Measurements from ENCODE around the gene SLC12A3.
"Not testable (repeated sequence)": the region's sequence is repeated elsewhere in the genome, so short reads cannot be mapped to it uniquely, and the experiment has no call there.

Gene SLC12A3

DNA sequence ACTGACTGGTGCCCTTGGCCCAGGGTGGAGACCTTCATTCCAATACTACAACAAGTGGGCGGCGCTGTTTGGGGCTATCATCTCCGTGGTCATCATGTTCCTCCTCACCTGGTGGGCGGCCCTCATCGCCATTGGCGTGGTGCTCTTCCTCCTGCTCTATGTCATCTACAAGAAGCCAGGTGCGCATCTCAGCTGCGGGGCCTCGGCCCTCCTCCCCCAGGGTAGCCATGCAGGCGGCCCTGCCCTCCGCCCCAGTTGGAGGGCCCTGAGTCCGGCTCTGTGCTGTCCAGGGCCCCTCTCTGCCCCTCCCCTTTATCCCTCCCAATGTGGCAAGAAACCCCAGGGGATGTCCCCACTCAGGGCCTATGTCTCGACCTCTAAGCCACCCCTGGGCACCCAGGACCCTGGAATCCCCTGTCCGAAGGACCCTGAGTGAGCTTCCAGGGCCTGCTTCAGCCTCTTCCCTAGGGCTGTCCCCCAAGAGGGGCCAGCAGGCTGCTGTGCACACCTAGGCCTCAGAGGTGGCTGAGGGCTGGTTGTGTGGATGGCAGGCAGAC, 19.1 kb downstream of the SLC12A3 start:
- no peak for DNase-seq (ENCODE audit: low read depth)
- no peak overlapping the region for H3K4me3 ChIP-seq (ENCODE audit: low read depth, low read length)

DNA sequence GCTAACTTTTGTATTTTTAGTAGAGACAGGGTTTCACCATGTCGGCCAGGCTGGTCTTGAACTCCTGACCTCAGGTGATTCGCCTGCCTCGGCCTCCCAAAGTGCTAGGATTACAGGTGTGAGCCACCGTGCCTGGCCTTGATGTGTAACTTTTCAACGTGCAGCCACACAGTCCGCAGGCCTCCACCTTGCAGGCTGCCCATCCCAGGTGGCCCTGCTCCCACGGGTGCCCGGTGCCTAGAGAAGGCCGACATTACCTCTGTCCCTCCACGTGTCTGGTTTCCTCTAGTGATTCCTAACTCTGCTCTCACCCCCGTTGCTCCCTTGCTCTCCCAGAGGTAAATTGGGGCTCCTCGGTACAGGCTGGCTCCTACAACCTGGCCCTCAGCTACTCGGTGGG, 19.9 kb downstream of the SLC12A3 start:
- not testable (repeated sequence) for DNase-seq (ENCODE audit: low read depth); H3K4me3 ChIP-seq (ENCODE audit: low read depth, low read length)

DNA sequence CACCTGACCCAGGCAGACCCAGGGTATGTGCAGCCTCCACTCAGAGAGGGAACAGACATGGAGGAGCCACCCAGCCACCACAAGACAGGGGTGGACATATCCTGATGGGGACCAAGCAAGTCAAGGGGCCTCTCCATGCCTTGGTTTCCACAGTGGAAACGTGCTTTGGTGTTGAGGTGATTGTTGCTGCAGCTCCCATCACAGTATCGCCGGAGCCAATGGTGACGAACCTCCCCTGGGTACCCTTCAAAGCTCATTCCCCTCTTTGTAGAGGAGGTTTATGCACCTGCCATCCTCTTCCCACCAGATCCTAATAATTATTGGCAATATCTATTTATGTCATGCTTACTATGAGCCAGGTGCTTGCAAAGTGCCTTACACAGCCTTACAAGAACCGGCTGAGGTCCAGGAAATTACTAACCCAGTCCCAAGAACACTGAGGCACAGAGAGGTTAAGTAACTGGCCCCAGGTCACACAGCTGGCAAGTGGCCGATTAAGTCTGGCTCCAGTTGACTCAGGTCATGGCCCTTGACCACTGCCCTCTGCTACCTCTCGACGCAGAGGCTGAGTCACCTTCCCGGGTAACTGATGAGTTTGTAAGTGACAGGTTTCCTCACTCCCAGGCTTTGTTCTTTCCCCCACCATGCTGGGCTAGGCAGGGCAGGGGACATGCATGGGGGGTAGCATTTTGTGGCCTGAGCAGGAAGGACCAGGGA, 20.6 kb downstream of the SLC12A3 start:
- no peak overlapping the region for H3K4me3 ChIP-seq (ENCODE audit: low read depth, low read length)
- DNase-seq (ENCODE audit: low read depth): no peak

DNA sequence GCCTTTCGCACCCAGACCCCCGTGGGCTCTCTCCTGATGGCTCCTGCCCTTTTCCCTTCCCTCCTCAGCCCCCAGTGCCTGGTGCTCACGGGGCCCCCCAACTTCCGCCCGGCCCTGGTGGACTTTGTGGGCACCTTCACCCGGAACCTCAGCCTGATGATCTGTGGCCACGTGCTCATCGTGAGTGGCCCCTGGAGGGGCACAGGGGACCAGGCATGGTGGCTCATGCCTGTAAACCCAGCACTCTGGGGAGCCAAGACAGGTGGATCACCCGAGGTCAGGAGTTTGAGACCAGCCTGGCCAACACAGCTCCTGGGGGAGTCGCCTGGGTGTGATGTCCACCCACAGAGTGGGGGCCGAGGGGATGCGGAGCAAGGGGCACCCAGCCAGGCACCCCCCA, 21.3 kb downstream of the SLC12A3 start:
- no peak overlapping the region for H3K4me3 ChIP-seq (ENCODE audit: low read depth, low read length)
- DNase-seq (ENCODE audit: low read depth): no peak

DNA sequence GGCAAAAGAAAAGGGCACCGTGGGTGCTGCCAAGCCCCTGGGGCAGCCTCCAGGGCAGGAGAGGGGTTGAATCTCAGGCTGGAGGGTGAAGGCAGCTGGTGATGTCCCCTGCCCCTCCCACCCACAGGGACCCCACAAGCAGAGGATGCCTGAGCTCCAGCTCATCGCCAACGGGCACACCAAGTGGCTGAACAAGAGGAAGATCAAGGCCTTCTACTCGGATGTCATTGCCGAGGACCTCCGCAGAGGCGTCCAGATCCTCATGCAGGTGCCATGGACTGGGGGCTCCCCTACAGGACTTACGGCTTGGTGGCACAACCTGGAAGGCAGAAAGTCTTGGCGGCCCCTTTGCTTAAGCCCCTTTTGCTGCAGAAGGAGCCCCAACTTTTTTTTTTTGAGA, 21.8 kb downstream of the SLC12A3 start:
- no peak overlapping the region for H3K4me3 ChIP-seq (ENCODE audit: low read depth, low read length)
- DNase-seq (ENCODE audit: low read depth): no peak

DNA sequence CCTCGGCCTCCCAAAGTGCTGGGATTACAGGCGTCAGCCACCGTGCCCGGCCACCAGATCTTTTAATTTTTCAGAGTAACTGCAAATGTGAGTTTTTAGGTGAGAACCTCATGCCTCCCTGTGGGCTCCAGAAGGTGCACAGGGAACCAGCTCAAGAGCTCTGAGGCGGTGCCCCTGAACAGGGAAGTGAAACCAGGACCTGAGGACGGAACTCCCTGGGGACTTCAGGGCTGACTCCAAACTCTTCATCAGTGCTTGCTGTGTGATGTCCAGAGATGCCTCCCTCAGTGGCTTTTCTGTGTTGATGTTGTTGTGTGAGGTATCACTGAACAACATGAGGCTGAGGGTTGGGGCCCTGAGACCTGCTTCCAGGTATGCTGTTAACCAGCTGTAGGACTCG, 23.8 kb downstream of the SLC12A3 start:
- no peak overlapping the region for H3K4me3 ChIP-seq (ENCODE audit: low read depth, low read length)
- DNase-seq (ENCODE audit: low read depth): no peak

DNA sequence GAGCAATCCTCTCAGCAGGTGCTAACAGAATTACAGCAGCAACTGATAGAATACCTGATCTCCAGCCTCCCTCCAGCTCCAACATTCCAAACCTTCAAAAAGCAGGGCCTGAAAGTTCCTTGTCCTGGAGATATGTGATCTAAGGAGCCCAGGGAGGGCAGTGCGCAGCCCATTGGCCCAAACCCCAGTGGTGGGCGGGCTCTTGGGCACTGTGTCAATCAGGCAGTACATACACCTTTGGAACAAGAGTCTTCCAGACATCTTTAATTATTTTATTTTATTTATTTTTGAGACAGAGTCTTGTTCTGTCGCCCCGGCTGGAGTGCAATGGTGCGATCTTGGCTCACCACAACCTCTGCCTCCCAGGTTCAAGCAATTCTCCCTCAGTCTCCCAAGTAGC, 24.2 kb downstream of the SLC12A3 start:
- no peak for DNase-seq (ENCODE audit: low read depth)
- H3K4me3 ChIP-seq (ENCODE audit: low read depth, low read length): no peak overlapping the region

DNA sequence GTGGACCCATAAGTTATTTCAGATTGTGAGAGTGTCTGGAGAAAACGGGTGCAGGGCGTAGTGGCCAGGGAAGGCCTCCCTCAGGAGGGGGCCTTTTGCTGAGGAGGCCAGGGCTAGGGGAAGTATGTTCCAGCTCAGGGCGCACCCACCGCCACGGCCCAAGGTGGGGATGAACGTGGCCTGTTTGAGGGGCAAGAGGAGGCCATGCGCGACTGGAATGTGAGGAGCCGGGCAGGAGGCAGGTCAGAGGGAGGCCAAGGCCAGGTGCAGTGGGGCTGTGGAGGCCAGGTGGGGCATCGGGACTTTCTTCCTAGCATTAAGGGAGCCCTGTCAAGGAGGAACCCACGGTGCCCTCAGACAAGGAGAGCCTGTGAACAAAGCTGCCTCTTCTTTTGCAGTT, 26.7 kb downstream of the SLC12A3 start:
- no peak overlapping the region for H3K4me3 ChIP-seq (ENCODE audit: low read depth, low read length)

DNA sequence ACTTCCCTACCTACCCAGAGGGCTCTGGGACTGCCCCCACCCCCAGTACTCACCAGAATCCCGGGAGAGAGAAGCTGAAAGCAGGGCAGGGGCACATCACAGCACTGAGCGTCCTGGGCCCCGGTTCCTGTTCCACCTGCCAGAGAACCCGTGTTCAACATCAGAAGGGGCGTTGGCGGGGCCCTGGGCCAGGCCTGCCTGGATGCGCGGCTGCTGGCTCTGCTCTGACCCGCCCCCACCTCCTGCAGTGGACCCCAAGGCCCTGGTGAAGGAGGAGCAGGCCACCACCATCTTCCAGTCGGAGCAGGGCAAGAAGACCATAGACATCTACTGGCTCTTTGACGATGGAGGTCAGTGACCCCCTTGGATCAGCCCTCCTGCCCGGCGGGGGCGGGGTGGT, 27.7 kb downstream of the SLC12A3 start:
- DNase-seq (ENCODE audit: low read depth): no peak
- no peak overlapping the region for H3K4me3 ChIP-seq (ENCODE audit: low read depth, low read length)

More for the DNA sequence above, 26.7 kb downstream of the SLC12A3 start:
- no peak for DNase-seq (ENCODE audit: low read depth)

DNA sequence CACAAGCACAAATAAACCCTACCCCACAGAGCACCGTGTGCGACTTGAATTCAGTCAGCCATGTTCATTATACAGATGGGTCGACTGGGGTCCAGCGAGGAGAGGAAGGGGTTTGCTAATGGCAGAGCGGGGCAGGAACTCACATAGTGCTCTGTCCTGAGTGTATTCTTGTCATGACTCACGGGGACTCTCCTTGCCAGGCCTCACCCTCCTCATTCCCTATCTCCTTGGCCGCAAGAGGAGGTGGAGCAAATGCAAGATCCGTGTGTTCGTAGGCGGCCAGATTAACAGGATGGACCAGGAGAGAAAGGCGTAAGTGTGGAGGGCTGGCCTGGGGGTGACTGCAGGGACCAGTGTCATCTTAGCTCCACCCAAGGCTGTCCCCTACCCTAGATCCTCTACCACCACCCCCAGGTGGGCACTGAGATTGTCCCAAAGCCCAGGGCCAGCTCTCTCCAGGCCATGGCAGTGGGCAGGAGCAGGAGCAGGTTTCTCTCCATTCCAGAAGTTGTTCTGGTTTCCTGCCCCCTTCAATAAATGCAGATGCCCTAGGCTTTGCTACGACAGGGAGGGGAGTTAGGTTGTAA, 29.4 kb downstream of the SLC12A3 start:
- DNase-seq (ENCODE audit: low read depth): no peak
- no peak overlapping the region for H3K4me3 ChIP-seq (ENCODE audit: low read depth, low read length)

DNA sequence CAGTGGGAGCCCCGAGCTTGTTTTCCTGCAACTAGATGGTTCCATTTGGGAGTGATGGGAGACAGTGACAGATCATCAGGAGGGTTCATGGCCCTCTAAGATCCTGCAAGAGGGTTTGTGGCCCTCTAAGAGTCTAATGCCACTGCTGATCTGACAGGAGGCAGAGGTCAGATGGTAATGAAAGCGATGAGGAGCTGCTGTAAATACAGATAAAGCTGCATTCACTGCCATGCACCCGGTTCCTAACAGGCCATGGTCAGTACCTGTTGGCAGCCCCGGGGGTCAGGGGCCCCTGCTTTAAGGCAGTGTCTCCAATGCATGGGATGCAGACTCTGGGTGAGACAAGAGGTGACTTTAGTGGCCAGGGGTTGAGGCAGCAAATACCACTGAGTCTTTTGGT, 30.8 kb downstream of the SLC12A3 start:
- no peak overlapping the region for H3K4me3 ChIP-seq (ENCODE audit: low read depth, low read length)
- no peak for DNase-seq (ENCODE audit: low read depth)

DNA sequence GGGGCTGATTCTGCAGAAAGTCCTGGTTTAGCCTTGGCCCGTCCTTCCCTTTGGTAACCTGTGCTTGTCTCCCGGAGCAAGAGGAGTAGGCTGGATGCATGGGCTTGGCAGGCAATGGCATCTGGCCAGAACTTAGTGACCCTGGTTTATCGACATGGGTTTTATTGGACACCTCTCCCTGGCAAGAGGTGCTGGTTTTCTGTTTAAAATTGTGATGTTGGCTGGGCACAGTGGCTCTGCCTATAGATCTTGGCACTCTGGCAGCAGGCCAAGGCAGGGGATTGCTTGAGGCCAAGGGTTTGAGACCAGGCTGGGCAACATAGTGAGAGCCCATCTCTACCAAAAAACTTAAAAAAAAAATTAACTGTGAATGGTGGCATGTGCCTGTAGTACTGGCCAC, 31.2 kb downstream of the SLC12A3 start:
- no peak for DNase-seq (ENCODE audit: low read depth)
- no peak overlapping the region for H3K4me3 ChIP-seq (ENCODE audit: low read depth, low read length)

DNA sequence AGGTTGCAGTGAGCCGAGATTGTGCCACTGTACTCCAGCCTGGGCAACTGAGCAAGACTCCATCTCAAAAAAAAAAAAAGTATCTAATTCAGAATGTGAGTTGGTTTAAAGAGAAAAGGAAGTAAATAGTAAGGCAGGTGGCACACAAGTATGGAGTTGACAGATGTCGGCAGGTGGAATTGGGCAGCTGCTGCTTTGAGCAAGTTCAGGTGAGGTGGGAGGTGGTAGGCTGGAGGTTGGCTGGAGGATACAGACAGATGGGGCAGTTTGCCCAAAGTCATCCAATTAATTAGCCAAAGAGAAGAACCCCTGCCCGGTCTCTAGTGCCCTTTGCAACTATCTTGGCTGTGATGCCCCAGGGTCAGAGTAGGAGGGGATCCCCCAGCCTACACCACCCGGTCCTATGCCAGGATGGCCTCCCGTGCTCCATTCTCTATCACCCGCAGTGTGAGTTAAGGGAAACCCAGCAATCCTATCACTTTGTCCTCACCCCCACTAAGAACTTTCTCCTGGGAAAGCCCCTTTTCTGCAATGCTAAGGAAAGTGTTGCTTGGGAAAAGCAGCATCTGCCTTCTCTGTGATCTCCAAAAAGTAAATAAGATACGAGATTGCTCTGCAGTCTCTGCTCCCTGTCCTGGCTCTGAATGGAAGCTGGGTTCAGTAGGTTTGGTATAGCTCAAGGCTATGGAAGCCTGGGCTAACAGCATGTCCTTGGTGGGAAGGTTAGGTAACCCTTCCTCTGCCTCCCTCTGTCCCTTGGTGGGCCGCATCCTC, 32.2 kb downstream of the SLC12A3 start:
- H3K4me3 ChIP-seq (ENCODE audit: low read depth, low read length): no peak overlapping the region
- no peak for DNase-seq (ENCODE audit: low read depth)

DNA sequence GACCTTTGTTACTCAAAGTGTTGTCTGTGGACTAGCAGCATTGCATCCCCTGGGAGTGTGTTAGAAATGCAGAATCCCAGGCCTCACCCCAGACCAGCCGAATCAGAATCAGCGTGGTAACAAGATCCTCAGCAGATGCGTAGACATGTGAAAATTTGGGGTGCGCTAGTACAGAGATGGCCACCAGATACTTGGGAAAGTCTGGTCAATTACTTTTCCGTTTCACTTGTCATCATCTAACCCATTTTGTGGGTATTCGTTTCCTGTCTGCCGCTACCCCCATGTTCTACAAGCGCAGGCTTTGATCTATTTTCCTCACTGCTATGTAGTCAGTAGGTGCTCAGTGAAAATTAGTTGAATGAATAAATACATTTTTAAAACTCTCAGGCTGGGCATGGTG, 33.8 kb downstream of the SLC12A3 start:
- H3K4me3 ChIP-seq (ENCODE audit: low read depth, low read length): no peak overlapping the region
- no peak for DNase-seq (ENCODE audit: low read depth)

DNA sequence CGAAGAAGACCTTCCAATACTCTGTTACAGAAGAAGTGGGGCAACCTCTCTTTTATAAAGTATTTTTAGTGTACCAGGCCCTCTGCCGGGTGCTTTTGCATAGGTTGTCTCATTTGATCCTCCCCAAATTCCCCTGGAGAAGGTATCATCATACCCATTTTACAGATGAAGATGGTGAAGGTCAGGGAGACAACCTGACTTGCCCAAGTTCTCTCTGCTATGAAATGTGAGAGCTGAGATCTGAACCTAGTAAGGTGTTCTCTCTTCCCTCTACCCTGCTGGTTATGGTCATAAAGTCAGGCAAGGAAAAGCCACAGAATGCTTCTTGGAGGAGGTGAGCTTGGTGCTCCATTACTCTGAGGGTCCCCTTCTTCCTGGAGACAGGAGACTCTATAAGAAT, 38.9 kb downstream of the SLC12A3 start:
- DNase-seq (ENCODE audit: low read depth): no peak

DNA sequence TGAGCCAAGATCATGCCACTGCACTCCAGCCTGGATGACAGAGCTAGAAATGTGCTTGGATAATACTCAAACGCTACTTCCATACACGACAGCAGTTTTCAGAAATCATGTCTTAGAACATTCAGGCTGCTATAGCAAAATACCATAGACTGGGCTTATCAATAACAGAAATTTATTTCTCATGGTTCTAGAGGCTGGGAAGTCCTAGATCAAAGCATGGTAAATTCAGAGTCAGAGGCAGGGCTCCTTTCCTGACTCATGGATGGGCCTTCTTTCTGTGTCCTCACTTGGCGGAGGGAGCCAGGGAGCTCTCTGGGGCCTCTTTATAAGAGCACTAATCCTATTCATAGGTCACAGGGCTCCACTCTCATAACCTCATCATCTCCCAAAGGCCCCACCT, 42.4 kb downstream of the SLC12A3 start:
- DNase-seq (ENCODE audit: low read depth): no peak
- H3K4me3 ChIP-seq (ENCODE audit: low read depth, low read length): no peak overlapping the region

More for the DNA sequence above, 38.9 kb downstream of the SLC12A3 start:
- no peak overlapping the region for H3K4me3 ChIP-seq (ENCODE audit: low read depth, low read length)

DNA sequence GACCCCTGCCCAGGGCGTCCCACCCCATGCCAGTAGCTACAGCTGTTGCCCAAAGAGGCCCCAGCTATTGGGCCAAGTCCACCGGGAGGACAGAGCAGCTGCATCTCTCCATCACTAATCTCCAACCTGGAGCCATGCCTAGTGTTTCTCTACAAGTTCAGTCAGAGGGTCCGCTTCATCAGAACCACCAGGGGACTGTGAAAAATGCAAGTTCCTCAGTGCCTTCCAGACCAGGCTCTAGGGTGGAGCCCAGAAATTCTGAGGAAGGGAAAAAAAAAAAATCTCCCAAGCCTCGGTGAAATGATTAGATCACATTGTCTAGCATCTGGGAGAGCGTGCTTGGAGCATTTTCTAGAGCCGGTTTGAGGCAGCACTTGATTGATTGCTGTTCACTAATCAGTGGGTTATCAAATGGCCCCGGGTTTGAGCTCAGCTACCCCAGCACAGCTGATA, 44.5 kb downstream of the SLC12A3 start:
- H3K4me3 ChIP-seq (ENCODE audit: low read depth, low read length): no peak overlapping the region
- DNase-seq (ENCODE audit: low read depth): no peak

DNA sequence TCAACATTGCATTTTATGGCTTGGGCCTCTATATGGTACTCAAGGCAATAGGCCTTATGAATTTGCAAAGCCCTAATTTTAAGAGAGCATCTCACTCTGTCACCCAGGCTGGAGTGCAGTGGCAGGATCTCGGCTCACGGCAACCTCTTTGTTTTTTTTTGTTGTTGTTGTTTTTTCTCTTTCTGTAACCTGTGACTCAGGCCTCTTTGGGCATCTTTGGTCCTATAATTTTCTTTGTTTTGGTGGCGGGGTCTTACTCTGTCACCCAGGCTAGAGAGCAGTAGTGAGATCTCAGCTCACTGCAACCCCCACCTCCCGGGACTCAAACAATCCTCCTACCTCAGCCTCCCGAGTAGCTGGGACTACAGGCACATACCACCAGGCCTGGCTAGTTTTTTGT, 45.1 kb downstream of the SLC12A3 start:
- no peak overlapping the region for H3K4me3 ChIP-seq (ENCODE audit: low read depth, low read length)
- DNase-seq (ENCODE audit: low read depth): no peak

DNA sequence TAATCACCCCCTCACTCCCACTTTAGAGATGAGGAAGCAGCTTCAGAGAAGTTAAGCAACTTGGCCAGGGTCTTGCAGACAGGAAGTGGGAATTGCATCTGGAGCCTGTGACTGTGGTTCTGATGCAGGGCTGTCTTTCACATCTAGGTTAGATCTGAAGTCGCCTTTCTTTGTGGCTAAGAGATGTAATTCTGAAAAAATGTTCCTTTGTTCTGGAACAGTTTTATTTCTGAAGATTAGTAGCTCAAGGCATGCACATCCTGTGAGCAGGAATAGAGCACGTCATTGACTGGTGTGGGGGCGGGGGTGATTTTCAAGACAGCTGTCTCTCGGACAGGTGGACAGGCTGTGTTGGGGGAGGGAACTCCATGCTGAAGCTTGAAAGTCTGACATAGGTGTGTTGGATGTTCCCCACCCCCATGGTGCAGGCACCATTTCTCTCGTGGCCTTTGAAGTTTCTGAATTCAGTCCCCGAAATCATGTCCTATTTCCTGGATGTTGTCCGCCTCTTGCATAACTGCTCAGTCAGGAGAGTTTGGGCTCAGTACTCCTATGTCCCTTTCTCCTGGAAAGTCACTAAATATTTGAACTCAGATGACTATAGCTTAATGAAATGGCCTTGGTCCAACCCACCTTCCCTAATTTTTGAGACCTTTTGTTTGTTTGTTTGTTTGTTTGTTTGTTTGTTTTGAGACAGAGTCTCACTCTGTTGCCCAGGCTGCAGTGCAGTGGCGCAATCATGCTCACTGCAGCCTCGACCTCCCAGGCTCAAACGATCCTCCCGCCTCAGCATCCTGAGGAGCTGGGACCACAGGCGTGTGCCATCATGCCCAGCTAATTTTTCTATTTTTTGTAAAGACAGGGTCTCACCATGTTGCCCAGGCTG, 45.9 kb downstream of the SLC12A3 start:
- DNase-seq (ENCODE audit: low read depth): peak; percentile 88
- H3K4me3 ChIP-seq (ENCODE audit: low read depth, low read length): no peak overlapping the region
